Measurements from ENCODE around the gene RXFP4. TPM values are rescaled to one million over a fixed set of nuclear protein-coding genes. Genes with fewer than 3 reads are reported as not detected.
A peak's percentile ranks its signal among the peaks of the same experiment; 100 is the strongest.

Gene RXFP4
- polyA plus RNA-seq, 3 donors, result 0.08 TPM; not detected in 2

DNA sequence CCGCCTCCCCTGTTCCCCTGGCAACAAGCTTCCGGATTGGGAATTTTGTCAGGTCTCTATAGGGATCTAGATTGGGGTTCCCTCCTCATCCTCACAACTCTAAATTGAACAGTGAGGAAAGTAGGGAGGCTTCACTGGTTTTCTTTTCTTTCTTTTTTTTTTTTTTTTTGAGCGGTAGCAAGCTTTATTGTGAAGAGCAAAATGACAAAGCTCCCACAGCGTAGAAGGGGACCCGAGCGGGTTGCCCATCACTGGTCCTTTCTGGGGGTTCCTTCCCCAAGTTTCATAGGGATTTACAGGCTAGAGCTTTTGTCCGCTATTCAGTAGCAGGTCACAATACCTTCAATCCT lies 26.6 kb downstream of the RXFP4 start:
- Histone ChIP-seq H3K4me1 (ENCODE audit: control insufficient read depth in 1 of 2, insufficient read depth in 2 of 2, low read length in 2 of 2) (peaks cover 84% of the 10 kb centered on the region in 2 donors), H4K20me1 (ENCODE audit: insufficient read depth, low read length) (peaks cover 97% of the 10 kb centered on the region), H3K9me3 (replicated peaks in 1 of 2; ENCODE audit: control insufficient read depth in 1 of 2, insufficient read depth in 1 of 2, low read length in 2 of 2) (no peaks in the 10 kb centered on the region), H3K79me2 (ENCODE audit: insufficient read depth, low read length) (peaks cover 97% of the 10 kb centered on the region), H3K4me2 (replicated peaks; ENCODE audit: extremely low read depth, low read length, poor library complexity, severe bottlenecking) (peak overlapping the region; percentile 83), H3K4me3 (replicated peaks in 1 of 3; ENCODE audit: low read depth in 2 of 3, low read length in 3 of 3) (peak overlapping the region; percentile 3 to 94 (median 21)), H3K27me3 (ENCODE audit: control insufficient read depth in 2 of 2, insufficient read depth in 2 of 2, low read length in 2 of 2) (no peaks in the 10 kb centered on the region), H3K9ac (ENCODE audit: insufficient read depth, low read length, poor library complexity, severe bottlenecking) (peak overlapping the region; percentile 61), H3K36me3 (replicated peaks in 1 of 2; ENCODE audit: control insufficient read depth in 1 of 2, insufficient read depth in 2 of 2, low read length in 2 of 2) (peaks cover 75 to 83% of the 10 kb centered on the region in 2 donors), H2AFZ (ENCODE audit: insufficient read depth, low read depth, low read length, poor library complexity, severe bottlenecking) (no peak overlapping the region), H3K27ac (ENCODE audit: low read depth in 1 of 2, low read length in 2 of 2) (peak overlapping the region; percentile 60 to 97)
- Mint-ChIP-seq H3K4me3 (peak overlapping the region; percentile 81 to 88), H3K36me3 (peaks cover 70 to 83% of the 10 kb centered on the region in 2 donors), H3K27me3 (ENCODE audit: low read depth in 3 of 3) (no peaks in the 10 kb centered on the region), H3K9me3 (no peaks in the 10 kb centered on the region), H3K27ac (peak overlapping the region; percentile 91 to 99 (median 95)), H3K4me1 (peaks cover 80% of the 10 kb centered on the region)
- TF ChIP-seq, protein P1, sequence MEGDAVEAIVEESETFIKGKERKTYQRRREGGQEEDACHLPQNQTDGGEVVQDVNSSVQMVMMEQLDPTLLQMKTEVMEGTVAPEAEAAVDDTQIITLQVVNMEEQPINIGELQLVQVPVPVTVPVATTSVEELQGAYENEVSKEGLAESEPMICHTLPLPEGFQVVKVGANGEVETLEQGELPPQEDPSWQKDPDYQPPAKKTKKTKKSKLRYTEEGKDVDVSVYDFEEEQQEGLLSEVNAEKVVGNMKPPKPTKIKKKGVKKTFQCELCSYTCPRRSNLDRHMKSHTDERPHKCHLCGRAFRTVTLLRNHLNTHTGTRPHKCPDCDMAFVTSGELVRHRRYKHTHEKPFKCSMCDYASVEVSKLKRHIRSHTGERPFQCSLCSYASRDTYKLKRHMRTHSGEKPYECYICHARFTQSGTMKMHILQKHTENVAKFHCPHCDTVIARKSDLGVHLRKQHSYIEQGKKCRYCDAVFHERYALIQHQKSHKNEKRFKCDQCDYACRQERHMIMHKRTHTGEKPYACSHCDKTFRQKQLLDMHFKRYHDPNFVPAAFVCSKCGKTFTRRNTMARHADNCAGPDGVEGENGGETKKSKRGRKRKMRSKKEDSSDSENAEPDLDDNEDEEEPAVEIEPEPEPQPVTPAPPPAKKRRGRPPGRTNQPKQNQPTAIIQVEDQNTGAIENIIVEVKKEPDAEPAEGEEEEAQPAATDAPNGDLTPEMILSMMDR (IDR thresholded peaks at IDR 0.05), result no peak
- no peak for DNase-seq
- WGBS (ENCODE audit: insufficient coverage), result 42% methylated on average over 4 of the region's 7 CpGs
- intact Hi-C loops (cut with micrococcal nuclease), result no loop called here

DNA sequence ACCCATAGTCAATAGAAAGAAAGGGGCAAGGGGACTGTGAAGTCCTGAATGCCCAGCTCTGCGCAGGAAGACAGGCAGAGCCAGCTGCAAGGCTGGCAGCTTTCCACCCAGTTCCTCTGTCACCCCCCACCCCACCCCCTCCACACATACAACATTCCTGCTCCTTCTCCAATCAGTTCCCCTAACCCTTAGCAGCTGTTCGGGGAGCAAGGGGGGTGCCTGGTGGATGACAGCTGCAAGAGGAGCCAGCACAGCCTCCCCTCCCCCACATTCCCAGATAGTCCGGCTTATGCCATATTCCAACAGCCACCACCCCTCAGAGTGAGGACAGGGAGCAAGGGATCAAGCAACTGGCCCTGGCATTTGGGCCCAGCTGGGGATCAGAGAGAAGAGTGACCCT lies 27.2 kb downstream of the RXFP4 start:
- no peak overlapping the region for H3K9ac ChIP-seq (ENCODE audit: insufficient read depth, low read length, poor library complexity, severe bottlenecking)
- peak overlapping the region; percentile 83 for H3K4me2 ChIP-seq (replicated peaks; ENCODE audit: extremely low read depth, low read length, poor library complexity, severe bottlenecking)
- peak in 1 of 3 donors; percentile 14 for DNase-seq
- peaks cover 97% of the 10 kb centered on the region for H4K20me1 ChIP-seq (ENCODE audit: insufficient read depth, low read length)
- peaks cover 97% of the 10 kb centered on the region for H3K79me2 ChIP-seq (ENCODE audit: insufficient read depth, low read length)
- TF ChIP-seq, protein P1 (IDR thresholded peaks at IDR 0.05), result no peak
- intact Hi-C loops (cut with micrococcal nuclease), result no loop called here
- Mint-ChIP-seq H3K4me1 (peaks cover 85% of the 10 kb centered on the region), H3K27me3 (ENCODE audit: low read depth in 3 of 3) (peaks cover 0 to 4% (median 0%) of the 10 kb centered on the region in 3 donors), H3K36me3 (peaks cover 76 to 85% of the 10 kb centered on the region in 2 donors), H3K27ac (peak overlapping the region; percentile 33 to 99 (median 96)), H3K4me3 (peak overlapping the region; percentile 81 to 88), H3K9me3 (no peaks in the 10 kb centered on the region)
- H3K4me3 ChIP-seq (replicated peaks in 1 of 3; ENCODE audit: low read depth in 2 of 3, low read length in 3 of 3), result peak overlapping the region in 1 of 3 experiments; percentile 94
- H3K27me3 ChIP-seq (ENCODE audit: control insufficient read depth in 2 of 2, insufficient read depth in 2 of 2, low read length in 2 of 2), result no peaks in the 10 kb centered on the region
- H3K36me3 ChIP-seq (replicated peaks in 1 of 2; ENCODE audit: control insufficient read depth in 1 of 2, insufficient read depth in 2 of 2, low read length in 2 of 2), result peaks cover 70 to 78% of the 10 kb centered on the region in 2 donors
- peak overlapping the region; percentile 85 to 97 for H3K27ac ChIP-seq (ENCODE audit: low read depth in 1 of 2, low read length in 2 of 2)
- H2AFZ ChIP-seq (ENCODE audit: insufficient read depth, low read depth, low read length, poor library complexity, severe bottlenecking), result no peak overlapping the region
- no peaks in the 10 kb centered on the region for H3K9me3 ChIP-seq (replicated peaks in 1 of 2; ENCODE audit: control insufficient read depth in 1 of 2, insufficient read depth in 1 of 2, low read length in 2 of 2)
- peaks cover 87 to 88% of the 10 kb centered on the region in 2 donors for H3K4me1 ChIP-seq (ENCODE audit: control insufficient read depth in 1 of 2, insufficient read depth in 2 of 2, low read length in 2 of 2)
- 80% methylated on average over 1 of the region's 3 CpGs for WGBS (ENCODE audit: insufficient coverage)

Data from CD14-positive monocyte (primary cell).